K562 (cell line): ENCODE measurements around the gene PIWIL1. TPM values are rescaled to one million over a fixed set of nuclear protein-coding genes. Genes with fewer than 3 reads are reported as not detected.

Experiments
- ATAC-seq: fragments of 200-7000 bp; cut with Tn5 transposase; 3 replicates; pipeline ENCODE4 v1.9.1; 2020; ENCODE audit warnings: moderate library complexity
- BruUV-seq: library from RNA; stranded (reverse); fragments of 400-500 nt; replicated peaks from 2 replicates; lab custom pipeline; 2021; lab: Mats Ljungman, UMichigan
- CTCF ChIA-PET: fragments of 300-600 bp; formaldehyde crosslinking; extraction: SDS; loops from one replicate; lab custom pipeline; 2021; ENCODE audit warnings: low intra/inter-chr PET ratio; lab: Yijun Ruan, JAX
- POLR2A ChIA-PET: fragments of 300-600, 350-650 bp; sonication (Branson Sonifier 250); formaldehyde crosslinking; extraction: SDS; loops from one replicate; lab custom pipeline; 2021; ENCODE audit warnings: antibody characterized with exemption, inconsistent platforms; lab: Yijun Ruan, JAX
- DNase-seq, 4 experiments: peaks; one replicate each; pipeline versions ENCODE4 v3.0.0 to v3.0.0-alpha.2; 2011 to 2018; ENCODE audit warnings: low spot score in 3 of 4, mixed read lengths in 3 of 4; ENCODE audit errors: extremely low read depth in 1 of 4
- FAIRE-seq: peaks from 2 replicates; lab custom pipeline; 2011; peaks lifted over from hg19 to GRCh38; lab: Jason Lieb, UNC
- H2AFZ ChIP-seq: 2 replicates; pipeline ENCODE4 v1.6.0; 2011; ENCODE audit warnings: low read depth, low read length, control low read depth, inconsistent platforms
- H3K27ac ChIP-seq: fragments of 200-600 bp; 3 replicates; pipeline ENCODE4 v1.8.0; 2011; ENCODE audit warnings: low read depth, mild to moderate bottlenecking, control low read depth, inconsistent platforms, low read length, moderate library complexity, mixed read lengths; ENCODE audit errors: extremely low read depth
- H3K27me3 ChIP-seq, 2 experiments: fragments of 300-600 bp in 1 of 2; 2 replicates in 1 of 2; 3 replicates in 1 of 2; pipeline versions ENCODE4 v1.6.0 to v1.8.0; 2011; ENCODE audit warnings: inconsistent platforms in 2 of 2, low read length in 2 of 2, mild to moderate bottlenecking in 1 of 2, mixed read lengths in 1 of 2, moderate library complexity in 1 of 2; ENCODE audit not compliant: control insufficient read depth in 2 of 2, insufficient read depth in 2 of 2
- H3K36me3 ChIP-seq: fragments of 300-600 bp; 3 replicates; pipeline ENCODE4 v1.8.0; 2011; ENCODE audit warnings: mild to moderate bottlenecking, low read length, inconsistent platforms; ENCODE audit not compliant: control insufficient read depth, insufficient read depth
- H3K4me1 ChIP-seq, 2 experiments: fragments of 200-600 bp in 1 of 2; replicated peaks in 1 of 2; 2 replicates in 1 of 2; 3 replicates in 1 of 2; pipeline versions ENCODE4 v1.5.1 to v1.8.0; 2011; ENCODE audit warnings: inconsistent platforms in 2 of 2, low read length in 2 of 2, mild to moderate bottlenecking in 1 of 2, mixed read lengths in 1 of 2, moderate library complexity in 1 of 2; ENCODE audit not compliant: control insufficient read depth in 2 of 2, insufficient read depth in 2 of 2
- H3K4me2 ChIP-seq: 2 replicates; pipeline ENCODE4 v1.6.1; 2011; ENCODE audit warnings: low read length, control low read depth, inconsistent platforms, mixed read lengths; ENCODE audit not compliant: insufficient read depth
- H3K4me3 ChIP-seq: fragments of 200-600 bp; sonication (generic), shearing (Covaris generic); 2 replicates; pipeline ENCODE4 v1.5.1; 2016; ENCODE audit warnings: control low read depth, inconsistent platforms
- H3K79me2 ChIP-seq: fragments of 200-600 bp; 3 replicates; pipeline ENCODE4 v1.8.0; 2011; ENCODE audit warnings: low read length, inconsistent platforms; ENCODE audit not compliant: control insufficient read depth, insufficient read depth
- H3K9ac ChIP-seq, 2 experiments: 2 replicates each; pipeline versions ENCODE4 v1.6.0 to v1.6.1; 2011; ENCODE audit warnings: low read depth in 2 of 2, low read length in 2 of 2, control low read depth in 1 of 2, inconsistent platforms in 1 of 2, mild to moderate bottlenecking in 1 of 2, mixed read lengths in 1 of 2; ENCODE audit not compliant: insufficient read depth in 1 of 2
- H3K9me1 ChIP-seq: one replicate; pipeline ENCODE4 v1.6.0; 2011; ENCODE audit warnings: inconsistent platforms, mild to moderate bottlenecking, low read length, moderate library complexity; ENCODE audit not compliant: control insufficient read depth, insufficient read depth
- H3K9me3 ChIP-seq: replicated peaks from 2 replicates; pipeline ENCODE4 v1.5.1; 2011; ENCODE audit warnings: low read depth, low read length, inconsistent platforms; ENCODE audit not compliant: control insufficient read depth, insufficient read depth
- H4K20me1 ChIP-seq: replicated peaks from 2 replicates; pipeline ENCODE4 v1.6.1; 2011; ENCODE audit warnings: low read length, inconsistent platforms, mixed read lengths; ENCODE audit not compliant: control insufficient read depth, insufficient read depth
- CBX5 ChIP-seq: IDR thresholded peaks from 2 replicates; pipeline ENCODE4 v1.6.1; 2014; ENCODE audit warnings: low read depth, borderline replicate concordance
- CTCF ChIP-seq, 3 experiments: IDR thresholded peaks in 2 of 3; conservative IDR thresholded peaks in 1 of 3; 2 replicates each; pipeline ENCODE4 v1.5.1; 2011 to 2012; ENCODE audit warnings: low read length in 3 of 3, mild to moderate bottlenecking in 3 of 3, control low read depth in 2 of 3, improper control_type of control experiment in 1 of 3, inconsistent platforms in 1 of 3, low read depth in 1 of 3, mixed read lengths in 1 of 3, moderate library complexity in 1 of 3; ENCODE audit not compliant: insufficient read depth in 2 of 3
- DMBX1 ChIP-seq: fragments of 250-450 bp; sonication (Bioruptor Pico); IDR thresholded peaks from 2 replicates; pipeline ENCODE4 v1.8.0; 2022; ENCODE audit warnings: inconsistent platforms, mild to moderate bottlenecking, moderate library complexity, borderline replicate concordance
- DPF2 ChIP-seq: fragments of 450-650 bp; IDR thresholded peaks from 2 replicates; pipeline ENCODE4 v1.6.1; 2016
- FUS ChIP-seq: fragments of 200-400 bp; formaldehyde crosslinking; optimal IDR thresholded peaks from 2 replicates; pipeline ENCODE3; 2017; ENCODE audit warnings: low read depth, low read length
- RAD21 ChIP-seq, 2 experiments: fragments of 250-450 bp in 1 of 2; fragments of 450-650 bp in 1 of 2; sonication (Bioruptor Pico) in 1 of 2; formaldehyde crosslinking in 1 of 2; IDR thresholded peaks in 1 of 2; conservative IDR thresholded peaks in 1 of 2; 2 replicates each; pipeline versions ENCODE4 v1.4.0 to v1.8.0; 2020 to 2022; ENCODE audit warnings: mild to moderate bottlenecking in 2 of 2, moderate library complexity in 1 of 2
- REST ChIP-seq, 2 experiments: fragments of 450-650 bp; formaldehyde crosslinking in 1 of 2; IDR thresholded peaks; 2 replicates each; pipeline versions ENCODE4 v1.4.0 to v1.6.1; 2014 to 2020; ENCODE audit warnings: mild to moderate bottlenecking in 2 of 2, borderline replicate concordance in 1 of 2, low read depth in 1 of 2
- ZNF785 ChIP-seq: fragments of 250-450 bp; sonication (Bioruptor Pico); IDR thresholded peaks from 2 replicates; pipeline ENCODE4 v1.4.0; 2020; ENCODE audit warnings: mild to moderate bottlenecking
- WGBS: fragments of 100-300 bp; shearing (Covaris generic); methylation state at CpG from one replicate; pipeline ENCODE4 v1.1.6; 2016; ENCODE audit warnings: low coverage, mixed read lengths; ENCODE audit not compliant: insufficient coverage; ENCODE audit errors: missing lambda C conversion rate; 5-methylcytosine and 5-hydroxymethylcytosine counted together
- in situ Hi-C: fragments of 300-500 bp; cut with MboI; formaldehyde crosslinking; loops from 4 replicates; pipeline ENCODE4 v1.15.0; 2018; ENCODE audit warnings: inconsistent platforms, mixed read lengths
- intact Hi-C: fragments of 100-400 bp; cut with micrococcal nuclease; formaldehyde crosslinking; loops from 2 replicates; pipeline ENCODE4 v1.14.2; 2022
- polyA plus RNA-seq, 8 experiments: library from polyadenylated mRNA; depleted of rRNA in 4 of 8; stranded (reverse) in 5 of 8; unstranded in 3 of 8; fragments of >200 nt; fragmentation: Nextera tagmentation in 2 of 8; fragmentation: Illumina TruSeq in 1 of 8; extraction: Ambion mirVana in 2 of 8; extraction: Trizol in 1 of 8; gene quantifications; 2 replicates each; pipeline versions ENCODE4 v1.2.1 to v1.2.3, GENCODE V29; 2011 to 2014; ENCODE audit warnings: inconsistent platforms in 1 of 8, missing spikeins in 1 of 8
- total RNA-seq, 7 experiments: library from RNA; depleted of rRNA in 6 of 7; stranded (reverse); fragments of >200 nt in 6 of 7; fragmentation: Illumina TruSeq in 2 of 7; extraction: Trizol in 2 of 7; gene quantifications; 2 replicates each; pipeline versions ENCODE4 v1.2.1 to v1.2.3, GENCODE V29; 2011 to 2021; ENCODE audit warnings: low replicate concordance in 1 of 7

PIWIL1 gene
- total and polyA plus RNA-seq, 9 of the 15 experiments (the other 6 are each of a cell fraction or from before 2014, with no cell fraction given): not detected

GRCh38 chr12:130401703-130402102 is 64.0 kb downstream of the PIWIL1 start:
- no peak overlapping the region for H3K27ac ChIP-seq
- DNase-seq (peak in 1 of 4 experiments; percentile 13), FAIRE-seq (no peak), ATAC-seq (peak; percentile 53)
- H3K27me3 ChIP-seq: peaks cover 3 to 29% of the 10 kb centered on the region in 2 experiments; a peak in 4 of 5 replicates
- no peaks in the 10 kb centered on the region for H3K9me3 ChIP-seq
- no peaks in the 10 kb centered on the region for H3K4me1 ChIP-seq
- TF ChIP-seq FUS (no peak), DMBX1 (CRISPR knock-in tag) (no peak), ZNF785 (no peak), DPF2 (no peak), CBX5 (no peak), CTCF (IDR thresholded peaks at IDR 0.05 in 2 of 3, conservative IDR thresholded peaks at IDR 0.05 in 1 of 3; ENCODE audit: insufficient read depth in 2 of 3, low read depth in 1 of 3, low read length in 3 of 3) (peak; percentile 27 to 43 (median 34); a peak in 4 of 6 replicates), RAD21 (CRISPR knock-in tag; conservative IDR thresholded peaks at IDR 0.05 in 1 of 2, IDR thresholded peaks at IDR 0.05 in 1 of 2) (peak in 1 of 2 experiments; percentile 71; a peak in 2 of 4 replicates), REST (IDR thresholded peaks at IDR 0.05; ENCODE audit: borderline replicate concordance) (peak; percentile 35; the same call in 1 of the 2 replicates), REST (CRISPR knock-in tag; IDR thresholded peaks at IDR 0.05; ENCODE audit: low read depth) (no peak)
- H3K4me3 ChIP-seq: no peak overlapping the region
- H3K4me2 ChIP-seq: no peak overlapping the region
- WGBS: 0% methylated on average over 6 of the region's 6 CpGs
- H4K20me1 ChIP-seq: no peaks in the 10 kb centered on the region
- no peaks in the 10 kb centered on the region for H3K36me3 ChIP-seq
- in situ Hi-C loops: loop anchor here (5.0 kb wide), 1 partner anchor 351 kb away; no protein-coding TSS in a partner anchor
- no peaks in the 10 kb centered on the region for H3K9me1 ChIP-seq
- ChIA-PET POLR2A (no interaction called here), CTCF (no interaction called here)
- no peak overlapping the region for H3K9ac ChIP-seq
- intact Hi-C loops: loop anchor here (10.0 kb wide), 1 partner anchor 343 kb away; no protein-coding TSS in a partner anchor
- H2AFZ ChIP-seq: no peak overlapping the region
- H3K79me2 ChIP-seq: no peaks in the 10 kb centered on the region
- no TSS peak for BruUV-seq
